BJ (cell line): Measurements from ENCODE around the gene UCK2. TPM values are rescaled to one million over a fixed set of nuclear protein-coding genes. Genes with fewer than 3 reads are reported as not detected.

Experiments used
- CTCF ChIA-PET: fragments of 350-600 bp; formaldehyde crosslinking; extraction: SDS; loops from one replicate; lab custom pipeline; 2021; ENCODE audit warnings: antibody characterized with exemption, inconsistent platforms; lab: Yijun Ruan, JAX
- POLR2A ChIA-PET: fragments of 300-600 bp; sonication (Branson Sonifier 250); formaldehyde crosslinking; extraction: SDS; loops from one replicate; lab custom pipeline; 2021; ENCODE audit warnings: antibody characterized with exemption; lab: Charles Lee
- DNase-seq: peaks from one replicate; pipeline ENCODE4 v3.0.0-alpha.2; 2011; ENCODE audit warnings: low read depth
- H3K27me3 ChIP-seq: 2 replicates; pipeline ENCODE4 v1.6.0; 2011; ENCODE audit warnings: low read length; ENCODE audit not compliant: control insufficient read depth, insufficient read depth
- H3K36me3 ChIP-seq: 2 replicates; pipeline ENCODE4 v1.5.1; 2011; ENCODE audit warnings: low read length; ENCODE audit not compliant: control insufficient read depth, insufficient read depth
- H3K4me3 ChIP-seq: 2 replicates; pipeline ENCODE4 v1.5.1; 2011; ENCODE audit warnings: low read depth, mild to moderate bottlenecking, control low read depth, low read length
- polyA plus RNA-seq: library from polyadenylated mRNA; depleted of rRNA; stranded (reverse); fragments of >200 nt; gene quantifications from 2 replicates; pipeline ENCODE4 v1.2.3, GENCODE V29; 2011
- TF ChIP-seq, protein P1 (sequence below): IDR thresholded peaks from 2 replicates; pipeline ENCODE4 v1.5.1; 2011; ENCODE audit warnings: low read depth, mild to moderate bottlenecking, control low read depth, inconsistent platforms, low read length, moderate library complexity; ENCODE audit not compliant: insufficient read depth

The UCK2 gene
- polyA plus RNA-seq, 1 experiment: 57.7 TPM

DNA sequence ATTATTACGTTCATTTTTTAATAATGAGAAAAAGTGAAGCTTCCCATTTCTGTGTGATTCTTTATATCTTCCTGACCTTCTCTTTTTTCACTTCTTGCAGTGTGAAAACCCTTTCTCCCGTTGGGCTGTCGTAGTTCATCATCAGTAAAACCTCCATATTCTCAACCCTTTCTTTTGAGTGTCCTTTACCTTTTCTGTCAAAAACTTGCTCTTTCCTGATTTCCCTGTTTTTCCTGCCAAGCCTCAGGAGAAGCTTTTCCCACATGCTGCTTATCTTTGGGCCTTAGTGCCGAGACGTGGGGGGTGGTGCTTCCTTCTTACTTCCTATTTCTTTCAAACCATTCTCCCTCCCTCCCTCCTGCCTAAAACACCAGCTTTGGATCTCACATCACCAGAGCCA lies 46.1 kb downstream of the UCK2 start:
- TF ChIP-seq, protein P1, sequence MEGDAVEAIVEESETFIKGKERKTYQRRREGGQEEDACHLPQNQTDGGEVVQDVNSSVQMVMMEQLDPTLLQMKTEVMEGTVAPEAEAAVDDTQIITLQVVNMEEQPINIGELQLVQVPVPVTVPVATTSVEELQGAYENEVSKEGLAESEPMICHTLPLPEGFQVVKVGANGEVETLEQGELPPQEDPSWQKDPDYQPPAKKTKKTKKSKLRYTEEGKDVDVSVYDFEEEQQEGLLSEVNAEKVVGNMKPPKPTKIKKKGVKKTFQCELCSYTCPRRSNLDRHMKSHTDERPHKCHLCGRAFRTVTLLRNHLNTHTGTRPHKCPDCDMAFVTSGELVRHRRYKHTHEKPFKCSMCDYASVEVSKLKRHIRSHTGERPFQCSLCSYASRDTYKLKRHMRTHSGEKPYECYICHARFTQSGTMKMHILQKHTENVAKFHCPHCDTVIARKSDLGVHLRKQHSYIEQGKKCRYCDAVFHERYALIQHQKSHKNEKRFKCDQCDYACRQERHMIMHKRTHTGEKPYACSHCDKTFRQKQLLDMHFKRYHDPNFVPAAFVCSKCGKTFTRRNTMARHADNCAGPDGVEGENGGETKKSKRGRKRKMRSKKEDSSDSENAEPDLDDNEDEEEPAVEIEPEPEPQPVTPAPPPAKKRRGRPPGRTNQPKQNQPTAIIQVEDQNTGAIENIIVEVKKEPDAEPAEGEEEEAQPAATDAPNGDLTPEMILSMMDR: no peak
- ChIA-PET POLR2A (no interaction called here), CTCF (interaction anchor here (1.8 kb wide), 1 partner anchor 12 kb away, joined by 5 read pairs; no protein-coding TSS in a partner anchor)
- Histone ChIP-seq H3K4me3 (no peak overlapping the region), H3K27me3 (no peaks in the 10 kb centered on the region), H3K36me3 (no peaks in the 10 kb centered on the region)
- no peak for DNase-seq

DNA sequence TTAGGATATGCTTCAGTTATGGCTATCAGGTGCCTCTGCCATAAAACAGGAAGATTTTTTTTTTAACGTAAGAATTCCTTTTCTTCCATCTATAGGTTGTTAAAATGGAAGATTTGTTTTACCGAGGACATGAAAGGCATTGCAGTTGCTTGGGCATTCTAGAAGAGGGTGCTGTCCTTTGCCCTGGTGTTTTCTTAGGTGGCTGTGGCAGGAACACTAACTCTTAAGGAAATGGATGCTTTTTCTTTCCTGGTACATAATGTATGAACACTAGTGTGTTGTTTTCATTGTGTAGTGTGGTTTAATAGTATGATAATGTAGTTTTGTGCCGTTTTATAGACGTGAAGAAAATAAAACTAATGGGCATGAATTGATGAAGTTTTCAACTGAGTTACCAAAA lies 47.2 kb downstream of the UCK2 start:
- DNase-seq: no peak
- CTCF ChIA-PET: no interaction called here
- H3K4me3 ChIP-seq: no peak overlapping the region
- H3K27me3 ChIP-seq: no peaks in the 10 kb centered on the region
- H3K36me3 ChIP-seq: no peaks in the 10 kb centered on the region
- POLR2A ChIA-PET: no interaction called here
- TF ChIP-seq, protein P1: no peak

DNA sequence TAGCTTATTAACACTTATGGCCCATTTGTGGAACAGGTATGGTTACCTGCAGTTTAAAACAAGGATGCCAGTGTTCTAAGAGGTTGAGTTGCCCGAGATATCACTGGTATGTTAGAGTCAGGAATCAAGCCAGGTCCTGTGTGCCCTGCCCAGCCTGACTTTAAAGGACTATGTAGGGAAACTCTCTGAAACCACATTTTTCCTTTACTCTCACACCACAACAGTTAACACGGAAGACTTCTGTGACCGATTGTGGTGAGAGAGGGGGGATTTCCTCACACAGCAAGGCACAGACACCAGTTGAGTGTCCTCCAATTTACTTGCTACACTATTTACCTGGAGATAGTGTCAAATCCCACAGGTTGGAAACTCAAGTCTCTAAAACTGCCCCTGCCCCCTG lies 47.8 kb downstream of the UCK2 start:
- H3K36me3 ChIP-seq: no peaks in the 10 kb centered on the region
- H3K4me3 ChIP-seq: no peak overlapping the region
- no peak for DNase-seq
- POLR2A ChIA-PET: no interaction called here
- H3K27me3 ChIP-seq: no peaks in the 10 kb centered on the region
- CTCF ChIA-PET: no interaction called here
- TF ChIP-seq, protein P1: no peak

DNA sequence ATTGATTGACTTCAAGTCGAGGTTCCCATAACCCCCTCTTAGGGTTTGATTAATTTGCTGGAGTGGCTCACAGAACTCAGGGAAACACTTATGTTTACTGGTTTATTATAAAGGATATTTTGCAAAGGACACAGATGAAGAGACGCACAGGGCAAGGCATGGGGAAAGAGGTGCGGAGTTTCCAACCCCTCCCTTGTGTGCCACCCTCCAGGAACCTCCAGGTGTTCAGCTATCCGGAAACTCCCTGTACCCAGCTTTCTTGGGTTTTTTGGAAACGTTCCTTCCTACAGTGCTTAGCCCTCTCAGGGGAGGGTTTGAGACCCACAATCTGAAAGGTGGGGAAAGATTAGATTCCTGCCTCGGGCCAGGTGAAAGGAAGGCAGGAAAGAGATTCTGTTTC lies 48.2 kb downstream of the UCK2 start:
- no peak for DNase-seq
- Histone ChIP-seq H3K27me3 (no peaks in the 10 kb centered on the region), H3K36me3 (no peaks in the 10 kb centered on the region), H3K4me3 (no peak overlapping the region)
- TF ChIP-seq, protein P1: no peak
- ChIA-PET POLR2A (no interaction called here), CTCF (no interaction called here)

DNA sequence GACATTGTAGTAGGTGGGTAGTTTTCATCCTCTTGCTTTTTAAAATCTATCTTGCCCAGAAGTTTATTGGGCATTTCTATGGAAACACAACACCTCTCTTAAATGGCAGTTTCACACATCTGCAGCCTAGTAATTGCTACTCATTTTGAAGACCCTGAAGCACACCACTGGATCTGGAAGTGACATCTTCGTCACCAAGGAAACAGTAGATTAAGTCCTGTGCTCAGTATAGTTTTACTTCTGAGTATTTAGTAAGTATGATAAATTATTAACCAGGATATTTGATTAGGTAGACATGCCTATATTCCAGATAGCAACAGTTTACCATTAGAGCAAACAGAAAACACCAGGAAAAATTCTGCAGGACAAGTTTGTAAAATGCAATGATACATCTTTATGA lies 48.7 kb downstream of the UCK2 start:
- Histone ChIP-seq H3K4me3 (no peak overlapping the region), H3K27me3 (no peaks in the 10 kb centered on the region), H3K36me3 (no peaks in the 10 kb centered on the region)
- CTCF ChIA-PET: no interaction called here
- TF ChIP-seq, protein P1: no peak
- no peak for DNase-seq
- POLR2A ChIA-PET: no interaction called here
